H9 (cell line): ENCODE measurements around the gene DMD. TPM values are rescaled to one million over a fixed set of nuclear protein-coding genes. Genes with fewer than 3 reads are reported as not detected.

Experiments
- DNase-seq: peaks from one replicate; pipeline ENCODE4 v3.0.0-alpha.2; 2017
- H2AFZ ChIP-seq: one replicate; pipeline ENCODE4 v1.6.1; 2013; ENCODE audit warnings: mild to moderate bottlenecking, low read length, control low read depth, moderate library complexity
- H2AK5ac ChIP-seq: 2 replicates; pipeline ENCODE4 v1.6.1; 2013; ENCODE audit warnings: low read length, control low read depth, mixed read lengths; ENCODE audit not compliant: insufficient read length
- H2BK120ac ChIP-seq: one replicate; pipeline ENCODE4 v1.6.1; 2013; ENCODE audit warnings: low read depth, mild to moderate bottlenecking, low read length, control low read depth, inconsistent platforms; ENCODE audit not compliant: poor library complexity, severe bottlenecking
- H2BK12ac ChIP-seq: 2 replicates; pipeline ENCODE4 v1.6.1; 2013; ENCODE audit warnings: low read length, control low read depth, mixed read lengths, low read depth; ENCODE audit not compliant: insufficient read length
- H2BK15ac ChIP-seq: 2 replicates; pipeline ENCODE4 v1.6.1; 2013; ENCODE audit warnings: low read depth, low read length, control low read depth
- H2BK20ac ChIP-seq: one replicate; pipeline ENCODE4 v1.6.1; 2013; ENCODE audit warnings: low read depth, mild to moderate bottlenecking, low read length, control low read depth, inconsistent platforms; ENCODE audit not compliant: poor library complexity, severe bottlenecking
- H2BK5ac ChIP-seq: 2 replicates; pipeline ENCODE4 v1.6.1; 2013; ENCODE audit warnings: low read length, control low read depth, mixed read lengths; ENCODE audit not compliant: insufficient read length
- H3K14ac ChIP-seq: 2 replicates; pipeline ENCODE4 v1.6.1; 2013; ENCODE audit warnings: low read length, control low read depth; ENCODE audit not compliant: insufficient read depth
- H3K18ac ChIP-seq: 2 replicates; pipeline ENCODE4 v1.6.1; 2013; ENCODE audit warnings: low read depth, mild to moderate bottlenecking, mixed read lengths, low read length, control low read depth; ENCODE audit not compliant: insufficient read length
- H3K23ac ChIP-seq: 2 replicates; pipeline ENCODE4 v1.6.1; 2013; ENCODE audit warnings: low read length, control low read depth, mixed read lengths, low read depth; ENCODE audit not compliant: insufficient read length
- H3K23me2 ChIP-seq: 2 replicates; pipeline ENCODE4 v1.6.1; 2013; ENCODE audit warnings: low read depth, mild to moderate bottlenecking, mixed read lengths, low read length, control low read depth; ENCODE audit not compliant: insufficient read length, poor library complexity, severe bottlenecking
- H3K27ac ChIP-seq: 2 replicates; pipeline ENCODE4 v1.5.1; 2013; ENCODE audit warnings: low read length, control low read depth, mixed read lengths, low read depth; ENCODE audit not compliant: insufficient read length
- H3K27me3 ChIP-seq: 2 replicates; pipeline ENCODE4 v1.6.1; 2013; ENCODE audit warnings: low read length, control low read depth, inconsistent platforms; ENCODE audit not compliant: insufficient read depth
- H3K4ac ChIP-seq: 2 replicates; pipeline ENCODE4 v1.6.1; 2013; ENCODE audit warnings: low read depth, mild to moderate bottlenecking, control low read depth, inconsistent platforms, low read length, moderate library complexity
- H3K4me1 ChIP-seq: 2 replicates; pipeline ENCODE4 v1.6.1; 2013; ENCODE audit warnings: low read length, control low read depth, inconsistent platforms; ENCODE audit not compliant: insufficient read depth
- H3K4me2 ChIP-seq: 2 replicates; pipeline ENCODE4 v1.6.1; 2013; ENCODE audit warnings: low read length, control low read depth, mixed read lengths; ENCODE audit not compliant: insufficient read length, insufficient read depth
- H3K56ac ChIP-seq: 2 replicates; pipeline ENCODE4 v1.6.1; 2013; ENCODE audit warnings: low read depth, mild to moderate bottlenecking, mixed read lengths, low read length, control low read depth; ENCODE audit not compliant: insufficient read length
- H3K79me1 ChIP-seq: 2 replicates; pipeline ENCODE4 v1.6.1; 2013; ENCODE audit warnings: low read depth, mild to moderate bottlenecking, moderate library complexity, low read length, control low read depth, inconsistent platforms; ENCODE audit not compliant: insufficient read depth, poor library complexity, severe bottlenecking
- H3K79me2 ChIP-seq: 2 replicates; pipeline ENCODE4 v1.6.1; 2013; ENCODE audit warnings: low read length, control low read depth, inconsistent platforms; ENCODE audit not compliant: insufficient read depth
- H3K9ac ChIP-seq: 2 replicates; pipeline ENCODE4 v1.6.1; 2013; ENCODE audit warnings: low read length, control low read depth, mixed read lengths; ENCODE audit not compliant: insufficient read length; ENCODE audit errors: extremely low read depth
- H3K9me3 ChIP-seq: one replicate; pipeline ENCODE4 v1.6.1; 2013; ENCODE audit warnings: low read depth, low read length, inconsistent platforms; ENCODE audit not compliant: control insufficient read depth
- H3T11ph ChIP-seq: one replicate; pipeline ENCODE4 v1.6.1; 2013; ENCODE audit warnings: mild to moderate bottlenecking, low read length, control low read depth, inconsistent platforms
- H4K20me1 ChIP-seq: one replicate; pipeline ENCODE4 v1.6.1; 2013; ENCODE audit not compliant: control insufficient read depth, insufficient read length, insufficient read depth
- H4K5ac ChIP-seq: 2 replicates; pipeline ENCODE4 v1.6.1; 2013; ENCODE audit warnings: low read depth, mild to moderate bottlenecking, mixed read lengths, low read length, control low read depth; ENCODE audit not compliant: insufficient read length
- H4K8ac ChIP-seq: replicated peaks from 2 replicates; pipeline ENCODE4 v1.6.1; 2013; ENCODE audit warnings: low read length, control low read depth, mixed read lengths, low read depth; ENCODE audit not compliant: insufficient read length
- H4K91ac ChIP-seq: 2 replicates; pipeline ENCODE4 v1.6.1; 2013; ENCODE audit warnings: low read depth, mild to moderate bottlenecking, moderate library complexity, mixed read lengths, low read length, control low read depth; ENCODE audit not compliant: insufficient read length
- H3K27ac Mint-ChIP-seq, 3 experiments: 2 replicates in 2 of 3; 3 replicates in 1 of 3; pipeline ENCODE4 v1.8.0; 2020 to 2021; ENCODE audit warnings: mixed read lengths in 3 of 3, mild to moderate bottlenecking in 1 of 3, moderate library complexity in 1 of 3
- H3K27me3 Mint-ChIP-seq: 2 replicates; pipeline ENCODE4 v1.8.0; 2021; ENCODE audit warnings: low read depth, mild to moderate bottlenecking, moderate library complexity, mixed read lengths
- H3K36me3 Mint-ChIP-seq, 3 experiments: 2 replicates in 2 of 3; 3 replicates in 1 of 3; pipeline ENCODE4 v1.8.0; 2020 to 2021; ENCODE audit warnings: low read depth in 3 of 3, mixed read lengths in 3 of 3; ENCODE audit not compliant: insufficient read depth in 1 of 3
- H3K4me1 Mint-ChIP-seq, 2 experiments: 2 replicates each; pipeline ENCODE4 v1.8.0; 2020; ENCODE audit warnings: mixed read lengths in 2 of 2
- H3K4me3 Mint-ChIP-seq, 2 experiments: 2 replicates in 1 of 2; 3 replicates in 1 of 2; pipeline ENCODE4 v1.8.0; 2020 to 2021; ENCODE audit warnings: mild to moderate bottlenecking in 2 of 2, mixed read lengths in 2 of 2, moderate library complexity in 1 of 2
- H3K9me3 Mint-ChIP-seq, 2 experiments: 2 replicates in 1 of 2; 3 replicates in 1 of 2; pipeline ENCODE4 v1.8.0; 2020; ENCODE audit warnings: mild to moderate bottlenecking in 2 of 2, mixed read lengths in 2 of 2, moderate library complexity in 1 of 2
- CTCF ChIP-seq: fragments of 200-600 bp; sonication (generic); conservative IDR thresholded peaks from 3 replicates; pipeline ENCODE4 v1.8.0; 2021; ENCODE audit warnings: antibody characterized with exemption, mild to moderate bottlenecking
- WGBS: extraction: QIAGEN DNeasy Blood & Tissue Kit; methylation state at CpG from one replicate; pipeline ENCODE4 v1.1.7; 2013; ENCODE audit warnings: missing lambda C conversion rate, low lambda C conversion rate, mixed read lengths; ENCODE audit not compliant: insufficient read length; ENCODE audit errors: extremely low coverage; 5-methylcytosine and 5-hydroxymethylcytosine counted together
- total RNA-seq: library from RNA; stranded (reverse); gene quantifications from 2 replicates; pipeline ENCODE4 v1.2.1, GENCODE V29; 2021

Gene DMD
- total RNA-seq, 1 experiment from 2014 or later = 3.8 TPM

GRCh38 chrX:32778965-32779364, 432.4 kb downstream of the DMD start:
- H3K9me3 Mint-ChIP-seq = peaks cover 22 to 27% of the 10 kb centered on the region in 2 experiments
- no peak overlapping the region for H2BK120ac ChIP-seq

More at GRCh38 chrX:32778965-32779364, 432.4 kb downstream of the DMD start:
- no peak overlapping the region for H2BK5ac ChIP-seq
- no peaks in the 10 kb centered on the region for H3K23me2 ChIP-seq
- no peak overlapping the region for H2BK15ac ChIP-seq
- peaks cover 15% of the 10 kb centered on the region in 2 experiments for H3K4me1 Mint-ChIP-seq
- H4K20me1 ChIP-seq = no peaks in the 10 kb centered on the region
- no peak overlapping the region for H2AFZ ChIP-seq
- H4K8ac ChIP-seq = no peak overlapping the region
- H3K4me1 ChIP-seq = no peaks in the 10 kb centered on the region; the same call in 1 of the 2 replicates
- no peak overlapping the region for H3K4ac ChIP-seq
- no peak overlapping the region for H3K4me3 Mint-ChIP-seq
- H3K4me2 ChIP-seq = no peak overlapping the region
- no peaks in the 10 kb centered on the region; the same call in 1 of the 2 replicates for H3K27me3 Mint-ChIP-seq
- peaks cover 18 to 21% (median 19%) of the 10 kb centered on the region in 3 experiments; a peak in 6 of 7 replicates for H3K36me3 Mint-ChIP-seq
- no peak overlapping the region for H3K27ac ChIP-seq
- no peak overlapping the region for H2BK20ac ChIP-seq
- no peak overlapping the region for H2BK12ac ChIP-seq
- no peak overlapping the region for H3K27ac Mint-ChIP-seq
- no peaks in the 10 kb centered on the region for H3K79me2 ChIP-seq
- no peak overlapping the region for H4K91ac ChIP-seq
- peaks cover 17% of the 10 kb centered on the region for H3K9me3 ChIP-seq
- no peak for DNase-seq
- H2AK5ac ChIP-seq = no peak overlapping the region
- no peak overlapping the region for H3T11ph ChIP-seq
- no peaks in the 10 kb centered on the region for H3K27me3 ChIP-seq
- H4K5ac ChIP-seq = no peak overlapping the region
- H3K9ac ChIP-seq = no peak overlapping the region
- no peak overlapping the region for H3K23ac ChIP-seq
- H3K18ac ChIP-seq = no peak overlapping the region
- H3K14ac ChIP-seq = no peak overlapping the region
- no peak for TF ChIP-seq CTCF
- no peaks in the 10 kb centered on the region for H3K79me1 ChIP-seq
- no CpG with 5 or more reads among the region's 4 CpGs for WGBS
- H3K56ac ChIP-seq = no peak overlapping the region
